ENCODE results near the gene GATAD2A. TPM values are rescaled to one million over a fixed set of nuclear protein-coding genes. Genes with fewer than 3 reads are reported as not detected.
A peak's percentile ranks its signal among the peaks of the same experiment; 100 is the strongest.
"Not testable (repeated sequence)": the region's sequence is repeated elsewhere in the genome, so short reads cannot be mapped to it uniquely, and the experiment has no call there.

The GATAD2A gene
- total RNA-seq, 2 experiments from 2014 or later: 180 TPM

DNA sequence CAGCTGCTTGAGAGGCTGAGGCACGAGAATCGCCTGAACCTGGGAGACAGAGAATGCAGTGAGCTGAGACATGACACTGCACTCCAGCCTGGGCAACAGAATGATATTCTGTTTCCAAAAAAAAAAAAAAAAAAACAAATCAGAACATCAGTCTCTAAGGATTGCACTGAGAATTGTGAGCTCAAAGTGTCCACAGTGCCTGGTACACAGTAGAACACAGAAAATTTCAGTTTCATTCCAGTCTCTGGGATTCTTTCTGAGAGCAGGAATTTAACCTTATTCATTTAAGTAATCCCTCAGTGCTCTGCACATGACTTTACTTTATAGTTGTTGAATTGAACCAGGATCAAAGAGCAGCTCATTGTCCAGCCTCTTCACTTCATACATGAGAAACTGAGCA is 25.9 kb upstream of the GATAD2A start:
- Mint-ChIP-seq H3K9me3 (ENCODE audit: insufficient read depth) (no peaks in the 10 kb centered on the region), H3K4me1 (ENCODE audit: low read depth) (peaks cover 9% of the 10 kb centered on the region), H3K4me3 (no peak overlapping the region), H3K27ac (no peak overlapping the region), H3K27me3 (ENCODE audit: low read depth) (no peaks in the 10 kb centered on the region), H3K36me3 (ENCODE audit: low read depth) (no peaks in the 10 kb centered on the region)
- no peak for ATAC-seq
- CTCF ChIA-PET: interaction anchor here (0.6 to 1.4 kb wide), 3 partner anchors 14 to 28 kb away, joined by 3 to 5 read pairs (median 3); no protein-coding TSS in a partner anchor
- POLR2A ChIA-PET: no interaction called here
- no peak for DNase-seq

DNA sequence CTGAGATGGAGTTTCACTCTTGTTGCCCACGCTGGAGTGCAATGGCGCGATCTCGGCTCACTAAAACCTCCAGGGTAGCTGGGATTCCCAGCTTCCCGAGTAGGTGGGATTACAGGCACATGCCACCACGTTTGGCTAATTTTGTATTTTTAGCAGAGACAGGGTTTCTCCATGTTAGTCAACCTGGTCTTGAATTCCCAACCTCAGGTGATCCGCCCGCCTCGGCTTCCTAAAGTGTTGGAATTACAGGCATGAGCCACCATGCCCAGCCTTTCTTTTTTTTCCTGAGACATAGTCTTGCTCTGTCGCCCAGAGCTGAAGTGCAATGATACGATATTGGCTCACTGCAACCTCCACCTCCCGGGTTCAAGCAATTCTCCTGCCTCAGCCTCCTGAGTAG is 25.2 kb upstream of the GATAD2A start:
- H3K9me3 Mint-ChIP-seq (ENCODE audit: insufficient read depth); ATAC-seq; H3K36me3 Mint-ChIP-seq (ENCODE audit: low read depth); CTCF ChIA-PET; H3K27ac Mint-ChIP-seq; DNase-seq; H3K27me3 Mint-ChIP-seq (ENCODE audit: low read depth); H3K4me3 Mint-ChIP-seq: not testable (repeated sequence)
- H3K4me1 Mint-ChIP-seq (ENCODE audit: low read depth): peaks cover 12% of the 10 kb centered on the region
- POLR2A ChIA-PET: interaction anchor here (1.1 kb wide), 1 partner anchor 135 kb away, joined by 3 read pairs; the partner anchor contains the start of gene TSSK6

DNA sequence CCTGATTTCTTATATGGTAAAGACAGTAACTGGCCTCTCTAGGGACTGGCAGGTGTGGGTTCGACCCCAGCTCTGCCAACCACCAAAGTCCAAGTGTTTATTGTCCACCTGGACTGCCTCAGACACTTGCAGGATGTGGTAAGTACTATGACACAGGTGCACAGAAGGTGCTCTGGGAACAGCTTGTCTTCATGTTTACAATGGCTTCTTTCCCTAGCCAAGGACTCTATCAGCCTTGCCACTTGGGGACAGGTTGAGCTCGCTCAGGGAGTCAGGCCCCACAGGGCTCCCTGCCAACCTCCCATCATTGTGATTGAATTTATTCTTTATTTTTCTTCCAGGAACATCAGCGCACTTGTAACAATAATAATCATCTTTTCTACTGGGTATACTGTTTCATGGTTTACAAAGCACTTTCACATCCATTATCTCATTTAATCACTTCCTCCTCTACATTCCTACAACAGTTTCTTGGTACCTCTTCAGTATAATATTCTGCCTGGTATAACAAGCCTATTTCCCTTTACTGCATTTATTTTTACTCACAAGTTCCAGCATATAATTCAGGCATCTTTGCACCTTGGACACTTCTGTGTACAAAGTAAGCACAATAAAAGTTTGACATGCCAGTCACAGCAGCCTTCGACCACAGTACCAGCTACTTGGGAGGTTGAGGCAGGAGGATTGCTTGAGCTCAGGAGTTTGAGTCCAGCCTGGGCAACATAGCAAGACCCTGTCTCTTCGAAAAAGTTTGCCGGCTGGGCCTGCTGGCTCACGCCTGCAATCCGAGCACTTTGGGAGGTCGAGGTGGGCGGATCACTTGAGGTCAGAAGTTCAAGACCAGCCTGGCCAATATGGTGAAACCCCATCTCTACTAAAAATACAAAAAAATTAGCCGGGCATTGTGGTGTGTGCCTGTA is 24.2 kb upstream of the GATAD2A start:
- ATAC-seq: no peak
- no peak overlapping the region for H3K4me3 Mint-ChIP-seq
- no peaks in the 10 kb centered on the region for H3K36me3 Mint-ChIP-seq (ENCODE audit: low read depth)
- DNase-seq: no peak
- ChIA-PET CTCF (interaction anchor here (1.2 to 1.3 kb wide), 2 partner anchors 8 to 19 kb away, joined by 3 read pairs; no protein-coding TSS in a partner anchor), POLR2A (interaction anchor here (1.1 kb wide), 1 partner anchor 134 kb away, joined by 3 read pairs; the partner anchor contains the start of gene TSSK6)
- peaks cover 12% of the 10 kb centered on the region for H3K4me1 Mint-ChIP-seq (ENCODE audit: low read depth)
- no peak overlapping the region for H3K27ac Mint-ChIP-seq
- H3K9me3 Mint-ChIP-seq (ENCODE audit: insufficient read depth): no peaks in the 10 kb centered on the region
- H3K27me3 Mint-ChIP-seq (ENCODE audit: low read depth): no peaks in the 10 kb centered on the region

DNA sequence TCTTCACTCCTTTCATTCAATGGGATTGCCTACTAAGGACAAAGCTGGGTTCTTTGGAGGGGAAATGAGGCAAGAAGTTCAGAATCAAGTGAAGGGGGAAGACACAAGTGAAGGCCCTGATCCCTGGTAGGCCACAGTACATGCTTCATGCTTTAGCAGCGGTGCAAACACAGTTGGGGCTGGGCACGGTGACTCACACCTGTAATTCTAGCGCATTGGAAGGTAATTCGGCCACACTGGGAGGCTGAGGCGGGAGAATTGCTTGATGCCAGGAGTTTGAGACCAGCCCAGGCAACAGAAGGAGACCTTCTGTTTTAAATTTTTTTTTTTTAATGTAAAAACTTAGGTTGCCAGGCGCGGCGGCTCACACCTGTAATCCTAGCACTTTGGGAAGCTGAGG is 23.4 kb upstream of the GATAD2A start:
- Mint-ChIP-seq H3K27ac (no peak overlapping the region), H3K4me1 (ENCODE audit: low read depth) (peaks cover 14% of the 10 kb centered on the region), H3K36me3 (ENCODE audit: low read depth) (peaks cover 2% of the 10 kb centered on the region), H3K4me3 (no peak overlapping the region), H3K27me3 (ENCODE audit: low read depth) (no peaks in the 10 kb centered on the region), H3K9me3 (ENCODE audit: insufficient read depth) (no peaks in the 10 kb centered on the region)
- POLR2A ChIA-PET: interaction anchor here (0.6 kb wide), 1 partner anchor 25 kb away, joined by 6 read pairs; no protein-coding TSS in a partner anchor
- no peak for DNase-seq
- ATAC-seq: no peak
- CTCF ChIA-PET: interaction anchor here (0.7 to 1.3 kb wide), 3 partner anchors 9 to 25 kb away, joined by 3 to 4 read pairs (median 3); no protein-coding TSS in a partner anchor

DNA sequence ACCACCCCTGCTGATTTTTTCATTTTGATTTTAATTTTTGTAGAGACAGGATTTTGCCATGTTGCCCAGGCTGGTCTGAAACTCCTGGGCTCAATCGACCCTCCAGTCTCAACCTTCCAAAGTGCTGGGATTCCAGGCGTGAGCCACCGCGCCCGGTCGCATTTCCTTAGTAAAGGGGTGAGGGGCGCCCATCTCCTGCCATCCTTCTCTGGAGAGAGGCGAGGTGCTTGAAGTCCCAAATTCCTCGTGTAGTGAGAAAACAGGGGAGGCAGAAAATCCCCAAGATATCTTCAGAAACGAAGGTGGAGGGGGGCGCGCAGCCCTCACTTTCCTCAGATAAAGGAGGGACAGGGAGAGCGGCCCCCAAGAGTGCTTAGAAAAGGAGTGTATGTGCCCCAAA is 21.0 kb upstream of the GATAD2A start:
- peaks cover 24% of the 10 kb centered on the region for H3K36me3 Mint-ChIP-seq (ENCODE audit: low read depth)
- peaks cover 37% of the 10 kb centered on the region for H3K4me1 Mint-ChIP-seq (ENCODE audit: low read depth)
- H3K9me3 Mint-ChIP-seq (ENCODE audit: insufficient read depth): no peaks in the 10 kb centered on the region
- H3K27me3 Mint-ChIP-seq (ENCODE audit: low read depth): no peaks in the 10 kb centered on the region
- peak overlapping the region; percentile 80 for H3K4me3 Mint-ChIP-seq
- DNase-seq (no peak), ATAC-seq (no peak)
- CTCF ChIA-PET: interaction anchor here (0.9 to 2.7 kb wide), 4 partner anchors 11 to 106 kb away, joined by 3 to 16 read pairs (median 10); partner anchors contain the start of gene GATAD2A
- H3K27ac Mint-ChIP-seq: peak overlapping the region; percentile 25
- POLR2A ChIA-PET: interaction anchor here (0.7 to 2.0 kb wide), 5 partner anchors 8 to 318 kb away, joined by 3 to 15 read pairs (median 6); partner anchors contain the start of gene GATAD2A

DNA sequence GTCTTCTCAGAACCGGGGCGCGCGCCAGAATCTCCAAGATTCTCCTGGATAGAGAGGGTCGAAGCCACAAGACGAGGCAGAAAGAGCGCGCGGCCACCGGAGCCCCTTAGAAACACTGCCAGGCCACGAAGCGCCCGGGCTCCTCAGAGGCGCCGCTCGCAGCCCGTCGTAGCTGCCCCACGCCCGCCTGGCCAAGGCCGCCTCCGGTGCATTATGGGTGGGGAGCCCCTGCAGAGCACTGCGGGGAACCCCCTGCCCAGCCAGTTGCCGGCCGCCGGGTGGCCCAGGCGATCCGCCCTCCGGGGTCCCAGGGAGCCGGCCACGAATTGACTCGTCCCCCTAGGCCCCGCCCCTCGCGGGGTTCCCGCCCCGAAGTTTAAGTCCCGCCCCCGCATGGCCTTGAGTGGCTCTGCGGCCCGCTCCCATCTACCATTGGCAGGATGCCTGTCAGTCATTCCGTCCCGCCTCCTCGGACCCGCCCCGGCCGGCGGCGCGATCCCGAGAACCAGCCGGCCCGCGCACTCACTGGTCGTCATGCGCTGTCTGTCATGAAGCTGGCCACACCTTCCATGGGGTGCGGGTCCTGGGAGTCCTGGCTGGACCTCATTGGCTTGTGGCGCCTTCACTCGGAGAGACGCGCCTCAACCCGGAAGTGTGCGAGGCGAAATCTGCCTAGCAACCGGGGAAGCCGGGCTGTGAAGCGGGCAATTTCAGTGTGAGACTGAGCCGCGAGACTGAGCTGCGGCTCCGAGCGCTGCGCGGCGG is 20.2 kb upstream of the GATAD2A start:
- H3K27ac Mint-ChIP-seq: peak overlapping the region; percentile 92
- H3K4me1 Mint-ChIP-seq (ENCODE audit: low read depth): peaks cover 45% of the 10 kb centered on the region
- peaks cover 30% of the 10 kb centered on the region for H3K36me3 Mint-ChIP-seq (ENCODE audit: low read depth)
- DNase-seq (peak; percentile 100), ATAC-seq (peak; percentile 96)
- ChIA-PET CTCF (interaction anchor here (0.6 to 2.7 kb wide), 10 partner anchors 9 to 908 kb away, joined by 3 to 16 read pairs (median 3); partner anchors contain the start of gene GATAD2A), POLR2A (interaction anchor here (0.7 to 2.0 kb wide), 14 partner anchors 8 to 466 kb away, joined by 3 to 15 read pairs (median 4); partner anchors contain the start of genes COPE, GATAD2A, NDUFA13 and TSSK6)
- H3K27me3 Mint-ChIP-seq (ENCODE audit: low read depth): no peaks in the 10 kb centered on the region
- H3K4me3 Mint-ChIP-seq: peak overlapping the region; percentile 80
- no peaks in the 10 kb centered on the region for H3K9me3 Mint-ChIP-seq (ENCODE audit: insufficient read depth)

DNA sequence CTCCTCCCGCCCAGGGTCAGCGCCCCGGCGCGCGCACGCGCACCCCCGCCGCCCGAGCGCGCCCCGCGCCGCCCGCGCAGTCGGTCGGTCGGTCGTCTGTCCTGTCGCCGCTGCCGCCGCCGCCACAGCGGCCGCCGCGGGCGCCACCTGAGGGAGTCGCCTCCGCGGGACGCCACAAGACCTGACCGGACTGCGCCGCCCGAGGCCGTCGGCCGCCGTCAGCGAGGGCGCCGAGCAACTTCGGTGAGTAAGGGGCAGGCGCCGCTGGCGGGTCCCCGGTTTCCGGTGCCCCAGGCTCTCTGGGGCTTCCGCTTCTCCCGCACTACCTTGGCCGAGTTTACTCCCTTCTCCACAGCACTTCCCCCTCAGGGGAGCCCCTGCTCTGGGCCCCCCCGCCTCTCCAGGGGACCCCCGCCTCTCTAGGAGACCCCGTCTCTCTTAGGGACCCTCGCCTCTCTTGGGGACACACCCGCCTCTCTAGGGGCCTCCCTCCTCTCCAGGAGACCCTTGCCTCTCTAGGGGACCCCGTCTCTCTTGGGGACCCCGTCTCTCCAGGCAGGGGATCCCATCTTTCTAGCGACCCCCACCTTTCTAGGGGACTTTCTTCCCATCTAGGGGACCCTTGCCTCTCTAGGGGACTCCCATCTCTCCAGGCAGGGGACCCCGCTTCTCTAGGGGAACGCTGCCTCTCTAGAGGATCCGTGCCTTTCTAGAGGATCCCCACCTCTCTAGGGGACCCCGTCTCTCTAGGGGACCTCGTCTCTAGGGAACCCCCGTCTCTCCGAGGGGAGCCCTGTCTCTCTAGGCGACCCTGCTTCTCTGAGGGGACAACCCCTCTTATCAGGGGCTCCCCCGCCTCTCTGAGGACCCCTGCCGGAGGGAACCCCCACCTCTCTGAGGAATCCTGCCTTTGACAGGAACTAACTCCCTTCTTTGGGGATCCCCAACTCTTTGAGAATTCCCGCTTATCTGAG is 19.3 kb upstream of the GATAD2A start:
- Mint-ChIP-seq H3K27ac (peak overlapping the region; percentile 92), H3K4me3 (peak overlapping the region; percentile 84), H3K27me3 (ENCODE audit: low read depth) (no peaks in the 10 kb centered on the region), H3K4me1 (ENCODE audit: low read depth) (peaks cover 50% of the 10 kb centered on the region), H3K9me3 (ENCODE audit: insufficient read depth) (no peaks in the 10 kb centered on the region), H3K36me3 (ENCODE audit: low read depth) (peaks cover 34% of the 10 kb centered on the region)
- DNase-seq (peak; percentile 67), ATAC-seq (peak; percentile 31)
- POLR2A ChIA-PET: interaction anchor here (0.7 to 2.0 kb wide), 13 partner anchors 9 to 467 kb away, joined by 3 to 15 read pairs (median 4); partner anchors contain the start of genes COPE, GATAD2A, NDUFA13 and TSSK6
- CTCF ChIA-PET: interaction anchor here (0.7 to 2.7 kb wide), 8 partner anchors 10 to 104 kb away, joined by 3 to 16 read pairs (median 3); no protein-coding TSS in a partner anchor

DNA sequence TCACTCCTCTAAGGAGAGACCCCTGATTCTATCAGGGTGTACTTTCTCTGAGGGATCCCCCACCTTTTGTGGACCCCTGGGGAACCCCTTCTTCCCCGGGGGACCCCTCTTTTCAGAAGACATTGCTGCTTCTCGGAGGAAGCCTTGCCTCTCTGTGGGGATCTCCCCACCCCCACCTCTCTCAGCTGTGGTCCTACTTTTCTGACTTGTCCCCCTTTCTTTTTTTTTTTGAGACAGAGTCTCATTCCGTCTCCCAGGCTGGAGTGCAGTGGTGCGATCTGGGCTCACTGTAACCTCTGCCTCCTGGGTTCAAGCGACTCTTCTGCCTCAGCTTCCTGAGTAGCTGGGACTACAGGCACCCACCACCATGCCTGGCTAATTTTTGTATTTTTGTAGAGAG is 18.4 kb upstream of the GATAD2A start:
- ChIA-PET CTCF (interaction anchor here (3.4 kb wide), 1 partner anchor 20 kb away, joined by 11 read pairs; no protein-coding TSS in a partner anchor), POLR2A (no interaction called here)
- no peak for ATAC-seq

DNA sequence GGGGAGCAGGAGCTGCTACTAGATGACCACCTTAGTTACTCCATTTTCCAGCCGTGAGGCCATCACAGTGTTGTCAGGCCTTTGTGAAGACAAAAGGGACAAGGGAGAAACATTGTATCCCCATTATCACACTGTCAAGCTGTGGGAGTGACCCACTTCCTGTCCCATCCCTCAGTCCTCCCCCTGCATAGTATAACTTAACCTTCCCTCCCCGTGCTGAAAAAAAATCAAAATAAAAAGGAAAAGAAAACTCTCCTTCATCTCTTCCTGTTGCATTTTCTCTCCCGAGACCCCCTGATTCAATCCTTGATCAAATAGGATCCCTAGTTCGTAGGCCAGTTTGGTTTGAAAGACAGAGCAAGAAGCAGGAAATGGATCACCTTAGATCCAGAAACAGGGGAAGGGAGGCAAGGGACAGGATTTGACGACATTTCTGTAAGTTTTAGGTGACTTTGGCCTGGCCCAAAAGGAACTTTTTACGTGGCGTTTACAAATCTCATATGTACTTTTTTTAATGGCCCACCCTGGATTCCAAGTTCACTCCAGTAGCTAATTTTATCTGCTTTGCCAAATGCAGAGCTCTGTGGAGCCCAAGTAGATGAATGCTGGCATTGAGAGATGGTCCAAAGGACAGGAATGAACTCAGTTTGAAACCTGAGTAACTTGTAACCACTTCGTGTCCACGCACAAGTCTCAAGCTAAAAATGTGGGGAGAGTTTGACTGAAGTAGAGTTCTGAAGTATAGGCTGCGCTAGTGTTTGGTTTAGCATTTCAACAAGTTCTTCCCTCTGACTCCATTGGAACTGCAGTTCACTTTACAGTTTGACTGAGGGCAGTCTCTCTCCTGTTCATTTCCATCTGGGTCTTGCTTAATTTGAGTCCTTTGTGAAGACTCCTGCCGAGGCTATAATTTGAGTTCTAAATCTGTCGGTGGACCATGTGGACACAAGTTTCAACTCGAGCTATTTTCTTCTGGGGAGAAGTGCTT is 16.6 kb upstream of the GATAD2A start:
- Mint-ChIP-seq H3K9me3 (ENCODE audit: insufficient read depth) (no peaks in the 10 kb centered on the region), H3K36me3 (ENCODE audit: low read depth) (peaks cover 40% of the 10 kb centered on the region), H3K27ac (peak overlapping the region; percentile 68), H3K27me3 (ENCODE audit: low read depth) (no peaks in the 10 kb centered on the region), H3K4me1 (ENCODE audit: low read depth) (peaks cover 67% of the 10 kb centered on the region), H3K4me3 (peak overlapping the region; percentile 84)
- CTCF ChIA-PET: interaction anchor here (3.4 to 4.5 kb wide), 2 partner anchors 22 to 101 kb away, joined by 11 to 24 read pairs; no protein-coding TSS in a partner anchor
- DNase-seq (no peak), ATAC-seq (no peak)
- POLR2A ChIA-PET: interaction anchor here (1.1 kb wide), 1 partner anchor 16 kb away, joined by 3 read pairs; the partner anchor contains the start of gene GATAD2A

More for the DNA sequence above, 18.4 kb upstream of the GATAD2A start:
- no peak for DNase-seq
- H3K27ac Mint-ChIP-seq: peak overlapping the region; percentile 91
- peak overlapping the region; percentile 84 for H3K4me3 Mint-ChIP-seq
- H3K9me3 Mint-ChIP-seq (ENCODE audit: insufficient read depth): no peaks in the 10 kb centered on the region
- H3K36me3 Mint-ChIP-seq (ENCODE audit: low read depth): peaks cover 36% of the 10 kb centered on the region
- no peaks in the 10 kb centered on the region for H3K27me3 Mint-ChIP-seq (ENCODE audit: low read depth)
- H3K4me1 Mint-ChIP-seq (ENCODE audit: low read depth): peaks cover 57% of the 10 kb centered on the region
